Mesenchymal stem cell (in vitro differentiated cells and primary cell): ENCODE data around the gene S100A14.

Experiments
- DNase-seq: peaks from one replicate; pipeline ENCODE4 v3.0.0-alpha.2; 2013
- H2AFZ ChIP-seq: one replicate; pipeline ENCODE4 v1.6.1; 2013; ENCODE audit warnings: low read depth, mild to moderate bottlenecking, control low read depth, inconsistent platforms, low read length, moderate library complexity
- H2AK5ac ChIP-seq: 2 replicates; pipeline ENCODE4 v1.6.1; 2013; ENCODE audit warnings: low read length, moderate library complexity, mild to moderate bottlenecking, inconsistent platforms; ENCODE audit not compliant: severe bottlenecking
- H2BK120ac ChIP-seq: one replicate; pipeline ENCODE4 v1.6.1; 2013; ENCODE audit warnings: low read depth, mild to moderate bottlenecking, inconsistent platforms, low read length, moderate library complexity
- H2BK12ac ChIP-seq, 2 experiments: one replicate each; pipeline ENCODE4 v1.6.1; 2013; ENCODE audit warnings: inconsistent platforms in 2 of 2, low read length in 2 of 2, mild to moderate bottlenecking in 2 of 2, moderate library complexity in 2 of 2, control low read depth in 1 of 2
- H2BK15ac ChIP-seq: one replicate; pipeline ENCODE4 v1.6.1; 2013; ENCODE audit warnings: mild to moderate bottlenecking, low read depth, inconsistent platforms; ENCODE audit not compliant: poor library complexity, severe bottlenecking
- H2BK5ac ChIP-seq: 2 replicates; pipeline ENCODE4 v1.6.1; 2013; ENCODE audit warnings: low read depth, mild to moderate bottlenecking, low read length, control low read depth, inconsistent platforms; ENCODE audit not compliant: poor library complexity, severe bottlenecking
- H3K14ac ChIP-seq, 2 experiments: one replicate each; pipeline ENCODE4 v1.6.1; 2013; ENCODE audit warnings: inconsistent platforms in 2 of 2, low read length in 2 of 2, control low read depth in 1 of 2, mild to moderate bottlenecking in 1 of 2, moderate library complexity in 1 of 2
- H3K18ac ChIP-seq, 2 experiments: one replicate each; pipeline ENCODE4 v1.6.1; 2013; ENCODE audit warnings: inconsistent platforms in 2 of 2, low read length in 2 of 2, control low read depth in 1 of 2, low read depth in 1 of 2, mild to moderate bottlenecking in 1 of 2
- H3K23ac ChIP-seq, 2 experiments: one replicate each; pipeline ENCODE4 v1.6.1; 2013; ENCODE audit warnings: inconsistent platforms in 2 of 2, low read length in 2 of 2, mild to moderate bottlenecking in 2 of 2, moderate library complexity in 2 of 2, control low read depth in 1 of 2
- H3K27ac ChIP-seq: 2 replicates; pipeline ENCODE4 v1.5.1; 2013; ENCODE audit warnings: mild to moderate bottlenecking, moderate library complexity, low read length, control low read depth, inconsistent platforms; ENCODE audit not compliant: poor library complexity, severe bottlenecking
- H3K27me3 ChIP-seq, 2 experiments: 2 replicates each; pipeline versions ENCODE4 v1.6.1 to v1.7.0; 2013; ENCODE audit warnings: low read length in 2 of 2, mild to moderate bottlenecking in 2 of 2, moderate library complexity in 2 of 2, control low read depth in 1 of 2, inconsistent platforms in 1 of 2; ENCODE audit not compliant: control insufficient read depth in 1 of 2, insufficient read depth in 1 of 2
- H3K36me3 ChIP-seq, 2 experiments: 2 replicates each; pipeline versions ENCODE4 v1.6.1 to v1.7.0; 2013; ENCODE audit warnings: low read length in 2 of 2, control low read depth in 1 of 2, inconsistent platforms in 1 of 2, low read depth in 1 of 2, mild to moderate bottlenecking in 1 of 2; ENCODE audit not compliant: insufficient read depth in 2 of 2, control insufficient read depth in 1 of 2
- H3K4ac ChIP-seq, 2 experiments: one replicate each; pipeline ENCODE4 v1.6.1; 2013; ENCODE audit warnings: inconsistent platforms in 2 of 2, low read length in 2 of 2, mild to moderate bottlenecking in 2 of 2, moderate library complexity in 2 of 2, control low read depth in 1 of 2, low read depth in 1 of 2
- H3K4me1 ChIP-seq: 2 replicates; pipeline ENCODE4 v1.6.1; 2013; ENCODE audit warnings: low read depth, low read length, control low read depth; ENCODE audit not compliant: control insufficient read depth, insufficient read depth
- H3K4me2 ChIP-seq: 2 replicates; pipeline ENCODE4 v1.6.1; 2013; ENCODE audit warnings: low read length, mild to moderate bottlenecking, inconsistent platforms; ENCODE audit not compliant: poor library complexity, severe bottlenecking
- H3K4me3 ChIP-seq, 2 experiments: 2 replicates each; pipeline versions ENCODE4 v1.5.1 to v1.7.0; 2013; ENCODE audit warnings: low read length in 2 of 2, mild to moderate bottlenecking in 2 of 2, control low read depth in 1 of 2, low read depth in 1 of 2; ENCODE audit not compliant: insufficient read depth in 1 of 2
- H3K79me1 ChIP-seq: replicated peaks from 2 replicates; pipeline ENCODE4 v1.6.1; 2013; ENCODE audit warnings: mild to moderate bottlenecking, control low read depth, low read length, inconsistent platforms; ENCODE audit not compliant: poor library complexity, severe bottlenecking
- H3K9ac ChIP-seq: 2 replicates; pipeline ENCODE4 v1.7.0; 2013; ENCODE audit warnings: mild to moderate bottlenecking, low read length, moderate library complexity
- H3K9me3 ChIP-seq: 2 replicates; pipeline ENCODE4 v1.7.0; 2013; ENCODE audit warnings: mild to moderate bottlenecking, low read length; ENCODE audit not compliant: control insufficient read depth
- H4K8ac ChIP-seq: one replicate; pipeline ENCODE4 v1.6.1; 2013; ENCODE audit warnings: inconsistent platforms, mild to moderate bottlenecking, low read length, moderate library complexity
- H4K91ac ChIP-seq: one replicate; pipeline ENCODE4 v1.6.1; 2013; ENCODE audit warnings: mild to moderate bottlenecking, low read length, inconsistent platforms
- WGBS: methylation state at CpG from one replicate; pipeline ENCODE4 v1.1.7; 2013; ENCODE audit warnings: mixed read lengths; 5-methylcytosine and 5-hydroxymethylcytosine counted together

S100A14 gene

GRCh38 chr1:153571706-153572105, 44.4 kb downstream of the S100A14 start:
- Histone ChIP-seq H3K9ac (peak overlapping the region; percentile 69), H3K36me3 (no peaks in the 10 kb centered on the region), H4K91ac (peak overlapping the region; percentile 74), H3K4me1 (peaks cover 20% of the 10 kb centered on the region), H2BK12ac (peak overlapping the region; percentile 38 to 63), H4K8ac (peak overlapping the region; percentile 55), H3K27me3 (no peaks in the 10 kb centered on the region), H2BK120ac (no peak overlapping the region), H3K18ac (no peak overlapping the region), H3K4me3 (no peak overlapping the region), H3K79me1 (no peaks in the 10 kb centered on the region), H2BK5ac (no peak overlapping the region), H2BK15ac (no peak overlapping the region), H3K9me3 (no peaks in the 10 kb centered on the region), H2AK5ac (peak overlapping the region; percentile 11), H3K4ac (no peak overlapping the region), H3K4me2 (no peak overlapping the region), H3K23ac (no peak overlapping the region), H3K27ac (no peak overlapping the region), H3K14ac (no peak overlapping the region), H2AFZ (no peak overlapping the region)
- 88% methylated on average over 7 of the region's 7 CpGs for WGBS
- DNase-seq = no peak

DNA sequence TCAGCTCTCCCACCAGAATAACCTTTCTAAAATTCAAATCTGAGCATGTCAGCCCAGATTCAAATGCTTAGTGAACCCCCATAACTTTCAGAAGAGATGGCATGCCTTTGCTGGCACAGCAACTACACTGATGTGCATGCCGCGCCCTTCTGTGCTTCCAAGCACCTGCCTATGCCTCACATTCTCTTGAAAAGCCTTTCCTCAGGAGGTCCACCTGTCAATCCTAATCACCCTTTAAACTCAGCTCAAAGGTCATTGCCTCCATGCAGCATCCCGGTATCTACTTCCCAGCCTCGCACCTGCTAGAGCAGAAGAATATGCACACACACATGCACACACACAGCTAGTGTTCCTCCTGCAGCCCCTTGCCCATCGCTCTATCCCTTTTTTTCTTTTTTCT, 45.3 kb downstream of the S100A14 start:
- H3K4ac ChIP-seq = no peak overlapping the region
- H3K9me3 ChIP-seq = no peaks in the 10 kb centered on the region
- H2AK5ac ChIP-seq = peak overlapping the region; percentile 33
- H3K27me3 ChIP-seq = no peaks in the 10 kb centered on the region
- no peak overlapping the region for H3K4me2 ChIP-seq
- no peak overlapping the region for H3K27ac ChIP-seq
- H2BK15ac ChIP-seq = no peak overlapping the region
- H3K23ac ChIP-seq = no peak overlapping the region
- no peak for DNase-seq
- peaks cover 25% of the 10 kb centered on the region for H3K4me1 ChIP-seq
- H4K8ac ChIP-seq = no peak overlapping the region
- no peak overlapping the region for H2AFZ ChIP-seq
- WGBS = 88% methylated on average over 5 of the region's 5 CpGs
- no peaks in the 10 kb centered on the region for H3K79me1 ChIP-seq
- H3K9ac ChIP-seq = no peak overlapping the region
- H2BK12ac ChIP-seq = no peak overlapping the region
- no peak overlapping the region for H3K14ac ChIP-seq
- H2BK120ac ChIP-seq = no peak overlapping the region
- H3K18ac ChIP-seq = no peak overlapping the region
- H2BK5ac ChIP-seq = no peak overlapping the region
- no peaks in the 10 kb centered on the region for H3K36me3 ChIP-seq
- H4K91ac ChIP-seq = no peak overlapping the region
- H3K4me3 ChIP-seq = no peak overlapping the region

GRCh38 chr1:153569465-153569864, 46.7 kb downstream of the S100A14 start:
- Histone ChIP-seq H2BK120ac (no peak overlapping the region), H3K9ac (no peak overlapping the region), H3K9me3 (no peaks in the 10 kb centered on the region), H3K4me2 (no peak overlapping the region), H3K27ac (no peak overlapping the region), H4K8ac (no peak overlapping the region), H3K4me1 (peaks cover 33% of the 10 kb centered on the region), H3K79me1 (peaks cover under 1% of the 10 kb centered on the region), H2BK15ac (no peak overlapping the region), H4K91ac (no peak overlapping the region), H3K23ac (no peak overlapping the region), H2AK5ac (peak overlapping the region; percentile 11), H3K18ac (no peak overlapping the region), H2BK5ac (no peak overlapping the region), H3K4me3 (no peak overlapping the region), H2BK12ac (peak overlapping the region in 1 of 2 experiments; percentile 23), H3K4ac (no peak overlapping the region), H3K36me3 (no peaks in the 10 kb centered on the region), H3K27me3 (no peaks in the 10 kb centered on the region), H2AFZ (no peak overlapping the region), H3K14ac (no peak overlapping the region)
- WGBS = 98% methylated on average over 8 of the region's 8 CpGs
- no peak for DNase-seq

DNA sequence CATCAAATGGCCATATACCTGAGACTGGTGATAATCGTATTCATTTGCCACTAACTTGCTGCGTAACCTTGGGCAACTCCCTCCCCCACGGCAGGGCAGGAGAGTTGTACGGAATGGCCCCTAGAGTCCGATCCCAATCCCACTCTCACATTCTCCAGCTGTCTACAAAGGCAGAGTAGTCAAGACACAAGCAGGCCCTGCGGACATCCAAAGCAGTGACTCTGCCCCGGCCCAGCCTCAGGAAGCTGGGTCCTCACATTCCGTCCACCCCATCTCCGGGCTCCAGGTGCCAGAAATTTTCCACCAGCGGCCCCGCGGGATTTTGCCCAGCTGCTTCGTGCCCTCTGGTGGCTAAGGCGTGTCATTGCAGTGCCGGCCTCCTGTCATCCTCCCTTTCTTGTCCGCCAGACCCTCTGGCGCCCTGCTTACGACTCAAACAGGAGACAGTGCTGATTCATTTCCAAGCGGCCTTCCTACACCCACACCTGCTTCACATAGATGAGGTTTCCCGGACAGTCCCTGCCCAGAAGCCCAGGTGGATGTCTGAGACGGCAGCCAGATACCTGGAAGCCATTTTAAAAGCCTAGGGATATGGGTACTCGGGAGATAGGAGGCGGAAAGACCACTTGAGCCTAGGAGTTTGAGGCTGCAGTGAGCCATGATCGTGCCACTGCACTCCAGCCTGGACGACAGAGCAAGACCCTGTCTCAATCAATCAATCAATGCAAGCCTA, 47.6 kb downstream of the S100A14 start:
- Histone ChIP-seq H3K9ac (peak overlapping the region; percentile 89), H3K4me3 (peak overlapping the region in 1 of 2 experiments; percentile 71), H4K91ac (peak overlapping the region; percentile 94), H3K27me3 (no peaks in the 10 kb centered on the region), H3K36me3 (no peaks in the 10 kb centered on the region), H3K27ac (peak overlapping the region; percentile 98), H3K9me3 (no peaks in the 10 kb centered on the region), H3K18ac (peak overlapping the region; percentile 79 to 96), H2AFZ (peak overlapping the region; percentile 30), H3K4ac (peak overlapping the region; percentile 86 to 95), H3K4me1 (peaks cover 43% of the 10 kb centered on the region), H3K4me2 (peak overlapping the region; percentile 2), H2BK15ac (peak overlapping the region; percentile 85), H2BK12ac (peak overlapping the region; percentile 97), H3K14ac (no peak overlapping the region), H2BK5ac (peak overlapping the region; percentile 93), H2AK5ac (peak overlapping the region; percentile 95), H2BK120ac (peak overlapping the region; percentile 36), H3K23ac (no peak overlapping the region), H3K79me1 (peaks cover 9% of the 10 kb centered on the region), H4K8ac (peak overlapping the region; percentile 92)
- peak; percentile 89 for DNase-seq
- 21% methylated on average over 24 of the region's 25 CpGs for WGBS
